CD4-positive, alpha-beta T cell treated with Interleukin-15 for 4 hours (primary cell): ENCODE results near the gene SCRT2.
"Not testable (repeated sequence)": the region's sequence is repeated elsewhere in the genome, so short reads cannot be mapped to it uniquely, and the experiment has no call there.

ENCODE experiments used
- DNase-seq: peaks from one replicate; pipeline ENCODE4 v3.0.0-alpha.2; 2020; ENCODE audit warnings: low spot score

SCRT2 gene

DNA sequence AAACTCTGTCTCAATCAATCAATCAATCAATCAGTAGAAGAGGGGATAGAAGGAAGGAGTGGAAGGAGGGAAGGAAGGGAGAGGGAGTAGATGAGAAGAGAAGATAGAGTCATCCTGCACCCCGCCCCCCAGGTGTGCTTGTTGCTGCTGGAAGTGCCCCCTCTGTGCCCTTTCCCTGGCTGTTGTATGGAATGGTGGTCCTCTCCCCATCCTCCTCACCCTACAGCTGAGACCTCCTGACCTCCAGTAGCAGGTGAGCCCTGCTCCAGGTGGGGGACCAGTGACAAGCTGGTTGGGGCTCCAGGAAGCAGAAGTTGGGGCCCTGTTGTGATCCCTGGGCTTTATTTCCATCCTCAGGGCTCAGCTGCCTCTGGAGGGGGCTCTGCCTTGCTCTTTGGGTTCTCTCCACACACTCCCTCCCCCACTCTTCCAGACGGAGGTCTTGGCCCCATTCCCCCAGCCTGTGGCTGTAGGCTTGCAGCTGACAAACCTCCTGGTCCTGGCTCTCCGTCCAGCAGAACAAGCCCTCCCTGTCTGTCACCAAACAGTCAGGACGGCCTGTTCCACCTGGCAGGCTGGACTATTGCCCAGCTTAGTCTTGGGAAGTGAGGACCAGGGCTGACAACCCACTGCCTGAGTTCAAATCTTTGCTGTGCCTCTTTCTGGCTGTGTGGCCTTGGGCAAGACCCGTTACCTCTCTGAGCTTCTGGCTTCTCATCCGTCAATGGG, 26.0 kb upstream of the SCRT2 start:
- no peak for DNase-seq

DNA sequence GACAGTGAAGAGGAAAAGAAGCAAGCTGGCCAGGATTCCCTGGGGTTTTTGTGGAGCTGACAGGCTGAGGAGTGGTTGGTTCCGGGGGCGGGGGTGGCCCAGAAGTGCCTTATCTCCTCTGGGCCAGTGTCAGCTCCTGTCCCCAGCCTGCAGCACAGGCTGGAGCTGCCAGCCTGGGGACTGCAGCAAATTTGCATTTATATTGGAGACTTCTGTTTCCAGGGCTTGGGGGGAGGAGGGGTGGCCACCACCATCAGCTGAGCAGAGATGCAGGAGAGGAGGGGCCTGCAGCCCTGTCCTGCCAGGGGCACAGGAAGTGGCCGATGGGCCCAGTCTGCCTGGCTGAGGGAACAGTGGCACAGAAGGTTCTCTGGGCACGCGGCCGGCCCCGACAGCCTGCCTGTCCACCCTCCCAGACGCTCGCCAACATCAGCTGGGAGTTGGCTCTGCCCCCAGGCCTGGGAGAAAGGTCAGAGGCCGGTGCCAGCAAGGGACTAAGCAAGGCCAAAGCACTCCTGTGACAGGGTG, 24.3 kb upstream of the SCRT2 start:
- DNase-seq, result no peak

DNA sequence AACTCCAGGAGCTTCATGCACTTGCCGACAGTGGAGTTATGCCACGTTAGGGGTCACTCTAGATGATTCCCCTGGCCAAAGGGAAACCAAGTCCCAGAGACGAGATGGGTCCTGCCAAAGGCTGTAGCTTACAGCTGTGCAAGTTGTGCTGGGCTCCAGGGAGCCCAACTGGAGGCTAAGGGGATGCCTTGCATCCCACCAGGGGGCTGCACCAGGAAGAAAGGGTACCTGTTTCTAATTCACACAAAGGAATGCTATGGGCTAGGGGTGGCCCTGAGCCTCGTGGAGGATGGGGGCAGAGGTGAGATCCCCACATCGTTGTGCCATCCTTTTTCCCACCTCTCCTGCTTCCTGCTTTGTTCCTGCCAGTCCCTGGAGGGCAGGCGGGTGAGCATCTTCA, 23.7 kb upstream of the SCRT2 start:
- no peak for DNase-seq

DNA sequence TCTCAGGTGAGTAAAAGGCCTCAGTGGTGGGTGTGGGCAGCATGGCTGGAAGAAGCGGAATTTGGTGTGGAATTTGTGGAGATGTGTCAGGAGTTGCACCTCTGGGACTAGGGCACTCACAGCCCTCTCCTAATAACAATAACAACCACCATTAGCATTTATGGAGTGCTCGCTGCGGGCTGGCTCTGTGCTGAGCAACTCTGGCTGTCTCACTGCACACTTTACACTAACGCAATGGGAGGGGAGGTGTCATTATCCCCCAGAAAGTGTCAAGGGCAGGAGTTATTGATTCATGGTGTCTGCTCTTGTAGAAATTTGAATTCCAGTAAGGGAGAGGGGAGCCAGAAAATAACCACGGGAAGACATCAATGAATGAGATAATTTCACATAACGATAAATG, 22.7 kb upstream of the SCRT2 start:
- DNase-seq, result no peak

DNA sequence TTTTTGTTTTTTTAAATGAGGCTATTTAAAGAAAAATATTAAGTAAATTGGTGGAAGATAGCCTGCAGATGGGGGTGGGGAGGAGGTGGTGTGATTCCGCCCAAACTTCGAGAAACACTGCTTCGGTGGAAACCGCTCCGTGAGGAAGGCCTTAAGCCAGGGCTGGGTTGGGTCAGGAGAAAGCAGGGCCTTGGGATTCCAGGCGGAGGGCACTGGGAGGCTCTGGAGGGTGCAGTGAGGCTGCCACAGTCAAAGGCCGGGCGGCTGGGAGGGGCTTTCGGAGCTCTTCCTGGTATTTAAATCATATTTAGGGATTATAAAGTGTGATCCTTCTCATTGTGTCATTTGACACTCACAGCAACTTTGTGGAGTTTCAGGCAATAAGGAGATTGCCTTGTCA, 22.2 kb upstream of the SCRT2 start:
- no peak for DNase-seq

DNA sequence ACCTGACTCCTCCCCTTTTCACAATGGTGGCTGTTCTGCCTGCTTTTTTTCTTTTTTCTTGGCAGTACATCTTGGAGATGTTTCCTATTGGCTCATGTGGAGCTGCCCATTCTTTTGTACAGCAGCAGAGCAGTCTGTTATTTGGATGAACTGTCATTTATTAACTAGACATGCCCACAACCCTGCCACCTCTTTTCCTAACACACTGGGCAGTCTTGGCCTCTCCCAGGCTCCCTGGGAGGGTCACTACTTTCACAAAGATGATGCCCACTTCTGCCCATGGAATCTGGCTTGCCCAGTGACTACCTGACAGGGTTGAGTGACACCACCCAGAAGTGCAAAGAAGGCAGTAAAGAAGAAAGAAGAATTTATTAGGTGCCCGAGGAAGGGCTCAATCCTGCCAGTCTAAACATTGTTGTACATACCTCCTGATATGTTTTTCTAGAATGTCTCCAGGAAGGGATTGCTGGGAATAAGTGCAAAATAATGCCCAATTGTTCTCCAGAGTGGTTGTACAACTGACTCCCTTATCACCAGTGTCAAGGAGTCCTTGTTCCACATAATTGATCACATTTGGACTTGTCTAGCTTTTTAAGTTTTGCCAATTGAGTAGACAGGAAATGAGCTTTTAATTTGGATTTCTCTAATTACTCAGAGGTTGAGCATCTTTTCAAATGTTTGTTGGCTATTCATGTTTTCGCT, 19.7 kb upstream of the SCRT2 start:
- no peak for DNase-seq

DNA sequence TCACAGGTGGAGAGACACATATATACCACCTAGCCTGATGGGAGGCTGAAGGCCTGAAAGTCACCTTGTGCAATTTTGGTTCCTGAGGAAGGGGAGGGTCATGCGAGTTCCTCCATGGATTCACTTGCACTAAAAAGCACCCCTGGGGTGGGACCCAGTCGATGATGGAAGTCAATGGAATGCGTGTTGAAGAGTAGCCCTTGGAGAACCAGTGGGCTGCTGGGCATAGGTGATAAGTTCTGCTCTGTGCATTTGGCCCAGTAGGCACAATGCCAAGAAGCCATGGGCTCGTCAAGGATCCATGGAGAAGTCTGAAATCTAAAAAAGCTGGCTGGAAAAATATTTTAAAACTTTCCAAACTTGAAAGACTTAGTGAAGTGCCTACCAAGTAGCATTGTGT, 18.9 kb upstream of the SCRT2 start:
- DNase-seq, result no peak

DNA sequence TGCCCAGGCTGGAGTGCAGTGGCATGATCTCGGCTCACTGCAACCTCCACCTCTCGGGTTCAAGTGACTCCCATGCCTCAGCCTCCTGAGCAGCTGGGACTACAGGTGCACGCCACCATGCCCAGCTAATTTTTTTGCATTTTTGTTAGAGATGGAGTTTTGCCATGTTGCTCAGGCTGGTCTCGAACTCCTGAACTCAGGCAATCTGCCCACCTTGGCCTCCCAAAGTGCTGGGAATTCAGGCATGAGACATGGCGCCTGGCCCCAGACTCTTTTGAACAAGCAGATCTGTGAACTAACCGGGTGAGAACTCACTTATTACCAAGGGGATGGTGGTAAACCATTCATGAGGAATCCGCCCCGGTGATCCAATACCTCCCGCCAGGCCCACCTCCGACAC, 18.2 kb upstream of the SCRT2 start:
- DNase-seq, result not testable (repeated sequence)

DNA sequence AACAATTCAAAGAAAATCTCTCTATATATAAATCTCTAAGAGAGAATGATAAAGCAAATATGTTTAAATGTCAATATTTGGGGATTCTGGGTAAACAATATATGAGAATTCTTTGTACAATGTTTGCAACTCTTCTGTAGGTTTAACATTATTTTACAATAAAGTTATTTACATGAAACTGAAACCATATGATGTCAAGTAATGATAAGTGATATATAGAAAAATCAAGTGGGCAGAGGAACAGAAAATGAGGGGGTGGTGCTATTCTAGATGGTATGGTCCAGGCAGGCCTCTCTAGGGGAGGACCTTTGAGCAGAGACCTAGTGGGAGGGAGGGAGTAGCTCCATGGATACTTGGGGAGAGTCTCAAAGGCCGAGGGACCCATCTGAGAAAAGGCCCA, 16.4 kb upstream of the SCRT2 start:
- DNase-seq, result no peak

DNA sequence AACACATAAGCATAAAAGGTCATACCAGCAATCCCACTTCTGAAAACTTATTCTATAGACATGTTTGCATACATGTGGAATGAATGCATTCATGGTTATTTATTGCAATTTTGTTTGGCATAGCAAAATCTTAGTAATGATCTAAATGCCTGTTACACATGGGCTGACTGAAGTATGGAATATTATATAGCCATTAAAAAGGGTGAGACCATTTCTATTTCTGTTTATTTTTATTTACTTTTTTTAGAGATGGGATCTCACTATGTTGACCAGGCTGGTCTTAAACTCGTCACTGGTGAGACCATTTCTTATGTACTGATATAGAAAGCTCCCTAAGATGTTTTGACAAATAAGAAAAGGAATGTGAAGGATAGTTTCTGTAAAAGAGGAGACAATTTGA, 14.3 kb upstream of the SCRT2 start:
- DNase-seq, result no peak

DNA sequence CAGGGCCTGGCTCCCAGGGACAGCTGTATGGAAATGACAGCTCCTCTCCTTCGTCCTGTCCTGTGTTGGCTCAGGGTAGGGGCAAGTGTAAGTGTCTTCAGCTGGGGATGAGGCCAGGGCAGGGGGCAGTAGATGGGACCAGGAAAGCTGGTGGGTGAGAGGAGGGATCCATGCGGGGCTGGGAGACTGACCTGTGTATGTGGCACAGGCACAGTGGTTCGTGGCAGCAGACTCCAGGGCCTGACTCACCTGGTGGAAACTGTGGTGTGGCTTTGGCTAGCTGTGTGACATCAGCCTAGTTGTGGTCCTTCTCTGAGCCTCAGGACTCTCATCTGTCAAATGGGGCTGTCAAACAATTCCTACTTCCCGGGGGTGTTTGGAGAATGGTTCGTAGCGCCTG, 13.7 kb upstream of the SCRT2 start:
- no peak for DNase-seq

DNA sequence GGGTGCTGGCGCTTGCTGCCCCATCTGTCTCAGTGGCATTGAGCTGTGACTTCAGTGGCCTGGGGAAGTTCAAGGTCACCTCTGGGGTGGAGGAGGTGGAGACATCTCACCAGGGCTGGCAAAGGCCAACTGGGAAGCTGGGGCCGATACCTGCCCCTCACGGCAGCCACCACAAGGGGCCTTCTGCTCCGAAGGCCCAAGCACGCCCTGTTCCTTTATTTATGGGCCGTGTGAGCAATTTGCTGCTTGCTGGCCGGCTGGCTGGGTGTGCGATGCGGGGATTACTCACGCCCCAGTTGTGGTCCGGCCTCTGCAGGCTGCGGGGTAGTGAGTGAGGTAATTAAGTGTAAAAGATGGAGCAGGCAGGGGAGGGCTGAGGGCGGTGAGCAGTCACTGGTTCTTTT, 13.2 kb upstream of the SCRT2 start:
- DNase-seq, result no peak

DNA sequence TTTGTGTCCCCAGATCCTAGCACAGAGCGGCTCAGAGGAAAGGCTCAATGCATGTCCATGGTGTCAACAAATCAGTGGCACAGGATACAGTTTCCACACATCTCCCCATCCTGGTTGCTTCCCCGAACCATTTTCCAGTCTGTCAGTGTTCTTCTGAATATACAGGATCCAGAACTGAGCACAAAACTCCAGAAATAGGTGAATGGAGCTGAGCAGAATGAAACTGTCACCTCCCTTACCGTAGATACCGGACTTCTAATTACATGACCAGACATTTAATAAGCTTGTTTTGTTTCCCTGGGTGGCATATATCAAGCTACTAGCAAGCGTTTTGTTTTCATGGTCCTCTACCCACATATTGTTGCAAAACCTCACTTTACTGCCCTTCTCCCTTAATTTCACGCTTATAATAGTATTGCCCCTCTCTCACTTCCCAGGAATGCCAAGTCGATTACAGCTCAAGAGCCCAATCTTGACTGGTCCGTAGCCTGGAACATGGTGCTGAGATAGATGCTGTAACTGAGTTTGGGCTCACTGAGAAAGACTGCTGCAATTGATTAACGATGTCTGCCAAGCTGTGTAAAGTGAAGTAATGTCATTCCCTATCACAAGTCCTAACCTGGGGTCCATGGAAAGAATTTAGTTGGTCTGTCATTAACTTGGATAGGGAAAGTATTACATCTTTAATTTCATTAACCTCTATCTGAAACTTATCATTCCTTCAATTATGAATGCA, 12.0 kb upstream of the SCRT2 start:
- DNase-seq, result no peak

DNA sequence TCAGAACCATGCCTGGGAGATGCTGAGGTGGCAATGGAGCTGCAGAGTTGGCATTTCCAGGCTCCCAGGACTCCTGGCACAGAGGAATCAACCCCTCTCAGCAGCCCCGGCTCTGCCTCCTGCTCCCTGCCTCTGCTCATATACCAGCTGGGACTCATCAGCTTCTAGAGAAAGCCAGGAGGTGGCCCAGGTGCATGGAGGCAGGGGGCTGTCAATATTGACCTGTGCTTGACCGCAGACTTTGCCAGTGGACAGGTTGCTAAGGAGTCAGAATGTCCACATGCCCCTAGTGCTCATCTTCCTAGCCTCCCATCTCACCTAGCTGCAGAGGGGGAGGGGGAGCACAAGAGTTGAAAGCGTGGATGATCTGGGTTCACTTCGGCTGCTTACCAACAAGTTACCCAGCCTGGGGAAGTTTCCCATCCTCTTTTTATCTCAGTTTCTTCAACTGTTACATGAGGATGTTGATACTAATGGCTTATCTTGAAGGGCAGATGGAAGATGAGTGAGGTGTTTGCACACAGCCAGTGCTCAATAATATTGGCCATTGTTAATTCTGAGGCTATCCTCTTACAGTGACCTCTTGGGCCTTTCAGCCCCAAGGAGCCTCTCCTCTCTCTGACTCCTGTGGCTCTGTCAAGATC, 9.2 kb upstream of the SCRT2 start:
- DNase-seq, result no peak

DNA sequence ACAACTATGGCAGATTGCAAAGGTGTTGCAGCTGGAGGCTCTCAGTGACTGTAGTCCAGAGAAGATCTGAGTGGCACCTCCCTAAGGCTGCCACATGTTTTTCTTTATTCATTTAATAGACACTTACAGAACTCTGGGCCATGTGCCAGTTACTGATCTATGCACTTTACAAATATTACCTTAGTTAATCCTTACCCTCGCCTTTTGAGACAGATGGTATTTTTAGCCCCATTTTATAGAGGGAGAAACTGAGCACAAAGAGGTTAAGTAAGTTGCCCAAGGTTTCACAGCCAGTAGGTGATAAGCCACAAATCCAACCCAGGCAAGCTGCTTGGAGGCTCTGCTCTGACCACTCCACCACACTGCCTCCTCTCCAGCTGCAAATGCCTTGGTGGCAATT, 6.5 kb upstream of the SCRT2 start:
- no peak for DNase-seq

DNA sequence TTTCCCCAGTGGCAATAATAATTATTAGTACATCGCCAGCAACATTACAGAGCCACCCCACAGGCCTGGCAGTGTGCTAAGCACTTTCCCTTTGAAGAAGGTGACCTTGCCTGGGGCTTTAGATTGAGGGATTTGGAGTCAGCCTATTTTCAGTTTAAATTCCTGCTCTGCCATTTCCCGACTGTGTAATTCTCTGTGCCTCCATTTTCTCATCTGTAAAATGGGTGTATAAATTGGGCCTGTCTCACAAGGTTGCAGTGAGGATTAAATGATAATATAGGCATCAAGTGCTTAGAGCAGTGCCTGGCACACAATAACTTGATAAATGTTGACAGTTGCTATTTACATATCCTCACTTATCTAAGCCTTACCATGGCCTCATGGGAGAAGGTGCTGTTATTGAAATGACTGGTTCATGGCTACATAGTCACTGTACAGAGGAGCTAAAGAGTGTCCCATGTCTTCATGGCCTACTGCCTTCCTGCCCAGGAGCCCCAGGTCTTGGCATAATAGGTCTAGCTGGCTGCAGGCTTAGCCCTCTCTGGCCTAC, 5.1 kb upstream of the SCRT2 start:
- DNase-seq, result no peak

DNA sequence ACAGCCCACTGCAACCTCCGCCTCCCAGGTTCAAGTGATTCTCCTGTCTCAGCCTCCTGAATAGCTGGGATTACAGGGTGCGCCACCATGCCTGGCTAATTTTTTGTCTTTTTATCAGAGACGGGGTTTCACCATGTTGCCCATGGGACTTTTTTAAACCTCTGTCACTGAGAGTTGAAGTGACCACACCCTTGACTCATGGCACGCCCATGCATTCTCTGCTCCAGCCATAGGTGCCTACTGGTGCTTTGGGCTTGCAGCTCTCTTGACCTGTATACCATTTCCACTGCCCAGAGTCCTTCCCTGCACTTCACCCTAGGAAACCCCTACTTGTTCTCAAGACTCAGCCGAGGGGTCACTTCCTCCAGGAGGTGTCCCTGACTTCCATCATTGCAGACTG, 2.4 kb upstream of the SCRT2 start:
- DNase-seq, result no peak

DNA sequence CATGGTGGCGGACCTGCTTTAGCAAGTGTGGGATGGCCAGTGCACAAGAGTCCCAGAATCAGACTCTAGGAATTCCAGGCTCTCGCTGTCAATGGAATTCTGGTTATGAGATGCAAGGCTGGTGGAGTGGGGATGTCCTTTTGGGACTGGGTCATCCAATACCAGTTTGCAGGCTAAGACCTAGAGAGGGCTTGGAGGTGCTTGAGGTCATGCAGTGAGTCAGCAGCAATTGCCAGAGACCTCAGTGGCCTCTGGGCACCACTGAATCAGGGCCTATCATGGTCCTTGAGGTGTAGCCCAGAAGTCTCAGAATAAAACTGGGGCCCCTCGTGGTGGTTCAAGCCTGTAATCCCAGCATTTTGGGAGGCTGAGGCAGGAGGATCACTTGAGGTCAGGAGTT, 1.4 kb upstream of the SCRT2 start:
- DNase-seq, result no peak

DNA sequence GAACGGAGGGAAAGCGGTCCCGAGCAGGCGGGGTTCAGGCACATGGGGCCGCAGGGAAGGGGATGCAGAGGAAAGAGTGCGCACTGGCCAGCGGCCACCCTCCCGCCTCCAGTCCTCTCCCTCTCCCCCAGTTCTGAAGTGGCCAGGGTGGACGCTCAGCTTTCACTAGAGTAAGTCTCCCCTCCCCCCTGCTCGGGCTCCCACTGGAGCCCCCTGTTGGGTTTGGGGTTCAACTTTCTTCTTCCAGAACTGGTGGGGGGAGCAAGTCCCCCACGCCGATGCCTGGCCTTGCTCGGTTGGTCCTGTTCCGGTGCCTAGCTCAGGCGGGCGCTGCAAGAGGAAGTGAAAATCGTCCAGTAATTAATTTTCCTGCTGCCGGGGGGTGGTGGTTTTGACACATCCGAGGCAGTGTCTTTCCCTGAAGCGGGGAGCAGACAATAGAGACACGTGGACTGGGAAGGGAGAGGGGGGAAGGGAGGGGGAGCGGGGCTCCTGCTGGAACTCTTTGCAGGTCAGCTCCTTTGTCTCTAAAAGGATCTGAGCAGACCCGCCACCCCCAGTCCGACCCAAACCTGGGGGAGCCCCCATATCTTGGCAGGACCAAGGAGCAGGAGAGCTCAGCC, 824 bp upstream of the SCRT2 start:
- no peak for DNase-seq

DNA sequence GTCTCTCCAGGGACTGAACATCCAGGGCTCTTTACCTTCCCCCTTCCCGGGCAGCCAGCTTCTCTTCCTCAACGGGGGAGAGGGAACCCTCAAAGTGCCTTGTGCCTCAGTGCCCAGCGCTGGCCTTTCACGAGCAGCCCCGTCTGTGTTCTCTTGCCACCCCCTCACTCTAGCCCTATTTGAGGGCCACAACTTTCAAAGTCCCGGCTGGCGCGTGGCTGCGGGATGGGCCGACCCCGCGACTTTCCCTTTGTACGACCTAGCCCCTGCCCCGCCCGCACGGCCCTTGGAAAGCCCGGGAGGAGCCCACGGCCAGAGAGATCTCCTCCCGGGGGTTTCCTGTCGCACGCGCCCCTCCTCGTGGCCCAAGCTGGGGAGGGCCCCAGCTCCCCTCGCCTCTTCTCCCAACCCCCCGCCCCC, 559 bp downstream of the SCRT2 start:
- no peak for DNase-seq

DNA sequence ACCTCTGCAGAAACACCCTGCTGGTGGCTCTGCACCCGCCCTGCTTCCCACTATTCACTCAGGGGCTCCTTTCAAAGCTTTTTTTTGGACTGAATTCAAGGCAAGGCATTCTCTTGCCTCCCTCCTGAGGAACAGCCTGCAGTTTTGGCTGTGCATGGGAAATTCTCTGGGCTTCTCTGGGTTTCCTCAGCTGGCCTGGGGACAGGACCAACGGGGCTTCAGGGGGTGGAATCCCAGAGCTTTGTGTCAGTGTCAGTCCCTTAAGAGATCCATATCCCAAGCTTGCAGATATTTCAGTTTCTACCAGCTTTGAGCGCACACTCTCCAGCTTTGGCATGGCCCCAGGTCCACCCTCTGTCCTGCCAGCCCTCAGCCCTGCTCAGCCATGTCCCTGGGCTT, 2.0 kb downstream of the SCRT2 start:
- DNase-seq, result no peak
